K562 (cell line): Measurements from ENCODE around the gene ZC3H6. TPM values are rescaled to one million over a fixed set of nuclear protein-coding genes. Genes with fewer than 3 reads are reported as not detected.

Experiments
- ARID1B ChIP-seq: fragments of 450-650 bp; IDR thresholded peaks from 2 replicates; pipeline ENCODE4 v1.6.1; 2016; ENCODE audit warnings: antibody characterized with exemption, mild to moderate bottlenecking, inconsistent platforms
- CCNT2 ChIP-seq: IDR thresholded peaks from 2 replicates; pipeline ENCODE4 v1.6.1; 2011; ENCODE audit warnings: borderline replicate concordance, low read depth, mild to moderate bottlenecking, moderate library complexity, mixed read lengths, low read length; ENCODE audit not compliant: insufficient read length; ENCODE audit errors: extremely low read depth
- CHD1 ChIP-seq: fragments of 200-600 bp; sonication (generic); IDR thresholded peaks from one replicate; pipeline ENCODE4 v1.6.1; 2012; ENCODE audit warnings: mild to moderate bottlenecking, moderate library complexity, low read length, inconsistent platforms
- FOXP4 ChIP-seq: sonication (generic); formaldehyde crosslinking; IDR thresholded peaks from 2 replicates; pipeline ENCODE4 v1.8.0; 2022; ENCODE audit warnings: mild to moderate bottlenecking, missing genetic modification reagents, borderline replicate concordance
- HOMEZ ChIP-seq: fragments of 250-450 bp; sonication (Bioruptor Pico); IDR thresholded peaks from 2 replicates; pipeline ENCODE4 v1.4.0; 2020; ENCODE audit warnings: mild to moderate bottlenecking, moderate library complexity
- KLF13 ChIP-seq: fragments of 450-650 bp; IDR thresholded peaks from 2 replicates; pipeline ENCODE4 v1.6.1; 2016; ENCODE audit warnings: missing genetic modification characterization, low read depth, mild to moderate bottlenecking, missing compliant biosample characterization, moderate library complexity, borderline replicate concordance
- NBN ChIP-seq: fragments of 450-650 bp; IDR thresholded peaks from 2 replicates; pipeline ENCODE4 v1.6.1; 2016; ENCODE audit warnings: low read depth, mild to moderate bottlenecking
- NCOR1 ChIP-seq: fragments of 450-650 bp; IDR thresholded peaks from 2 replicates; pipeline ENCODE4 v1.6.1; 2016; ENCODE audit warnings: mild to moderate bottlenecking, moderate library complexity
- POLR2A ChIP-seq: fragments of 450-650 bp; conservative IDR thresholded peaks from 2 replicates; pipeline ENCODE4 v1.6.1; 2016
- POLR2AphosphoS5 ChIP-seq: IDR thresholded peaks from 2 replicates; pipeline ENCODE4 v1.6.1; 2011; ENCODE audit warnings: mild to moderate bottlenecking, low read depth, low read length, moderate library complexity; ENCODE audit not compliant: control insufficient read depth, insufficient read depth
- SRSF1 ChIP-seq: fragments of 200-400 bp; formaldehyde crosslinking; IDR thresholded peaks from 2 replicates; pipeline ENCODE4 v1.6.1; 2017; ENCODE audit warnings: mild to moderate bottlenecking, low read depth, low read length, moderate library complexity
- SUPT5H ChIP-seq: fragments of 450-650 bp; IDR thresholded peaks from 2 replicates; pipeline ENCODE4 v1.6.1; 2016
- TRIM25 ChIP-seq: fragments of 450-650 bp; IDR thresholded peaks from 2 replicates; pipeline ENCODE4 v1.7.0; 2016; ENCODE audit warnings: borderline replicate concordance
- TRIM28 ChIP-seq: fragments of 450-650 bp; IDR thresholded peaks from 2 replicates; pipeline ENCODE4 v1.6.1; 2017
- USF2 ChIP-seq: sonication (generic); formaldehyde crosslinking; IDR thresholded peaks from 2 replicates; pipeline ENCODE4 v1.5.0; 2020; ENCODE audit warnings: missing genetic modification reagents
- ZEB2 ChIP-seq: fragments of 450-650 bp; IDR thresholded peaks from 2 replicates; pipeline ENCODE4 v1.6.1; 2016
- ZFP36 ChIP-seq: fragments of 150-350 bp; IDR thresholded peaks from 2 replicates; pipeline ENCODE4 v1.6.1; 2018; ENCODE audit warnings: low read length, low read depth; ENCODE audit not compliant: partially characterized antibody
- ZNF512 ChIP-seq: IDR thresholded peaks from 2 replicates; pipeline ENCODE4 v1.6.1; 2016; ENCODE audit warnings: missing genetic modification characterization, missing compliant biosample characterization
- polyA plus RNA-seq, 8 experiments: library from polyadenylated mRNA; depleted of rRNA in 4 of 8; stranded (reverse) in 5 of 8; unstranded in 3 of 8; fragments of >200 nt; fragmentation: Nextera tagmentation in 2 of 8; fragmentation: Illumina TruSeq in 1 of 8; extraction: Ambion mirVana in 2 of 8; extraction: Trizol in 1 of 8; gene quantifications; 2 replicates each; pipeline versions ENCODE4 v1.2.1 to v1.2.3, GENCODE V29; 2011 to 2014; ENCODE audit warnings: inconsistent platforms in 1 of 8, missing spikeins in 1 of 8
- total RNA-seq, 7 experiments: library from RNA; depleted of rRNA in 6 of 7; stranded (reverse); fragments of >200 nt in 6 of 7; fragmentation: Illumina TruSeq in 2 of 7; extraction: Trizol in 2 of 7; gene quantifications; 2 replicates each; pipeline versions ENCODE4 v1.2.1 to v1.2.3, GENCODE V29; 2011 to 2021; ENCODE audit warnings: low replicate concordance in 1 of 7

The ZC3H6 gene
- total and polyA plus RNA-seq, 9 of the 15 experiments (the other 6 are each of a cell fraction or from before 2014, with no cell fraction given), result 0.45 to 1.9 (median 1.5) TPM

- TF ChIP-seq ZEB2, result peak; percentile 31; the same call in 1 of the 2 replicates
- TF ChIP-seq POLR2AphosphoS5, result peak; percentile 90
- TF ChIP-seq SUPT5H, result peak; percentile 91
- peak; percentile 94 for TF ChIP-seq CHD1
- TF ChIP-seq NBN, result peak; percentile 73; the same call in 1 of the 2 replicates
- no peak for TF ChIP-seq SRSF1
- TF ChIP-seq TRIM28, result peak; percentile 37; the same call in 1 of the 2 replicates
- TF ChIP-seq FOXP4 (CRISPR knock-in tag), result peak; percentile 16; the same call in 1 of the 2 replicates
- TF ChIP-seq NCOR1, result peak; percentile 54
- TF ChIP-seq KLF13, result peak; percentile 17; the same call in 1 of the 2 replicates
- no peak for TF ChIP-seq TRIM25
- TF ChIP-seq POLR2A, result peak; percentile 91
- peak; percentile 34; the same call in 1 of the 2 replicates for TF ChIP-seq USF2 (CRISPR knock-in tag)
- TF ChIP-seq CCNT2, result peak; percentile 92
- TF ChIP-seq HOMEZ (CRISPR knock-in tag), result no peak
- TF ChIP-seq ZNF512 (tag), result no peak
- TF ChIP-seq ZFP36, result no peak
- TF ChIP-seq ARID1B, result peak; percentile 55
Observed at GRCh38 chr2:112275311-112275886, at the start of gene ZC3H6 (continued).
